DND-41 (cell line): ENCODE data around the gene RNF130.

Experiments
- EZH2 ChIP-seq: IDR thresholded peaks from 3 replicates; pipeline ENCODE4 v1.6.1; 2012; ENCODE audit warnings: borderline replicate concordance, low read depth, mild to moderate bottlenecking, moderate library complexity, low read length, inconsistent platforms; ENCODE audit not compliant: severe bottlenecking
- TF ChIP-seq, protein P1 (sequence below): IDR thresholded peaks from 2 replicates; pipeline ENCODE4 v1.5.1; 2012; ENCODE audit warnings: borderline replicate concordance, low read length, moderate library complexity, mild to moderate bottlenecking; ENCODE audit not compliant: poor library complexity, severe bottlenecking; ENCODE audit errors: extremely low read depth

DNA sequence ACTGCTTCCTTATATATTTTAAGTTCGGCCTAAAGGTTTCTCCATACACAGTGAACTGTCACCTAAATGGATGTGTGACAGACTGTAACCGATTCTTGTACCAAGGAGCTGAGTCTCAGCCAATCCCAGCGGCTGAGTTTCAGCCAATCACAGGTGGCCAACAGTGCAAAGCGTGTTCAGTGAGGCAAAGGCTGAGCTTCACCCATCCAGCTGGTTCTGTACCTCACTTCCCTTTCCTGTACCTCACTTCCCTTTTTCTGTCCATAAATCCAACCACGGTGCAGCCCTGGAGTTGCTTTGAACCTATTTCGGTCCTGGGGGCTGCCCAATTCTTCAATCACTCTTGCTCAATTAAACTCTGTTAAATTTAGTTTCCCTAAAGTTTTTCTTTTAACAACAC, 148.1 kb downstream of the RNF130 start:
- TF ChIP-seq, protein P1, sequence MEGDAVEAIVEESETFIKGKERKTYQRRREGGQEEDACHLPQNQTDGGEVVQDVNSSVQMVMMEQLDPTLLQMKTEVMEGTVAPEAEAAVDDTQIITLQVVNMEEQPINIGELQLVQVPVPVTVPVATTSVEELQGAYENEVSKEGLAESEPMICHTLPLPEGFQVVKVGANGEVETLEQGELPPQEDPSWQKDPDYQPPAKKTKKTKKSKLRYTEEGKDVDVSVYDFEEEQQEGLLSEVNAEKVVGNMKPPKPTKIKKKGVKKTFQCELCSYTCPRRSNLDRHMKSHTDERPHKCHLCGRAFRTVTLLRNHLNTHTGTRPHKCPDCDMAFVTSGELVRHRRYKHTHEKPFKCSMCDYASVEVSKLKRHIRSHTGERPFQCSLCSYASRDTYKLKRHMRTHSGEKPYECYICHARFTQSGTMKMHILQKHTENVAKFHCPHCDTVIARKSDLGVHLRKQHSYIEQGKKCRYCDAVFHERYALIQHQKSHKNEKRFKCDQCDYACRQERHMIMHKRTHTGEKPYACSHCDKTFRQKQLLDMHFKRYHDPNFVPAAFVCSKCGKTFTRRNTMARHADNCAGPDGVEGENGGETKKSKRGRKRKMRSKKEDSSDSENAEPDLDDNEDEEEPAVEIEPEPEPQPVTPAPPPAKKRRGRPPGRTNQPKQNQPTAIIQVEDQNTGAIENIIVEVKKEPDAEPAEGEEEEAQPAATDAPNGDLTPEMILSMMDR = no peak
- no peak for TF ChIP-seq EZH2
